CD14-positive monocyte (primary cell): ENCODE results near the gene CACNG3. TPM values are rescaled to one million over a fixed set of nuclear protein-coding genes. Genes with fewer than 3 reads are reported as not detected.

Experiments used
- DNase-seq, 3 donors: peaks; one replicate each; pipeline ENCODE4 v3.0.0-alpha.2; 2011 to 2022
- H2AFZ ChIP-seq: 2 replicates; pipeline ENCODE4 v1.6.0; 2012; ENCODE audit warnings: mild to moderate bottlenecking, low read depth, low read length, inconsistent platforms; ENCODE audit not compliant: insufficient read depth, poor library complexity, severe bottlenecking
- H3K27ac ChIP-seq, 2 donors: 1 replicate in 1 of 2; 2 replicates in 1 of 2; pipeline ENCODE4 v1.5.1; 2012 to 2013; ENCODE audit warnings: low read length in 2 of 2, control low read depth in 1 of 2, inconsistent platforms in 1 of 2, low read depth in 1 of 2, mild to moderate bottlenecking in 1 of 2
- H3K27me3 ChIP-seq, 2 donors: one replicate each; pipeline versions ENCODE4 v1.6.0 to v1.6.1; 2011 to 2013; ENCODE audit warnings: low read length in 2 of 2; ENCODE audit not compliant: control insufficient read depth in 2 of 2, insufficient read depth in 2 of 2
- H3K36me3 ChIP-seq, 2 donors: replicated peaks in 1 of 2; 1 replicate in 1 of 2; 2 replicates in 1 of 2; pipeline versions ENCODE4 v1.5.1 to v1.6.1; 2012 to 2013; ENCODE audit warnings: low read length in 2 of 2, control low read depth in 1 of 2, inconsistent platforms in 1 of 2, mild to moderate bottlenecking in 1 of 2; ENCODE audit not compliant: insufficient read depth in 2 of 2, control insufficient read depth in 1 of 2
- H3K4me1 ChIP-seq, 2 donors: 1 replicate in 1 of 2; 2 replicates in 1 of 2; pipeline versions ENCODE4 v1.5.1 to v1.6.1; 2012 to 2013; ENCODE audit warnings: low read length in 2 of 2, control low read depth in 1 of 2, inconsistent platforms in 1 of 2, mild to moderate bottlenecking in 1 of 2, moderate library complexity in 1 of 2; ENCODE audit not compliant: insufficient read depth in 2 of 2, control insufficient read depth in 1 of 2
- H3K4me2 ChIP-seq: replicated peaks from 2 replicates; pipeline ENCODE3; 2012; ENCODE audit warnings: low read length, moderate library complexity, mild to moderate bottlenecking; ENCODE audit not compliant: poor library complexity, severe bottlenecking; ENCODE audit errors: extremely low read depth
- H3K4me3 ChIP-seq, 3 experiments: fragments of 200-600 bp in 1 of 3; sonication (generic) in 1 of 3; replicated peaks in 1 of 3; 1 replicate in 2 of 3; 2 replicates in 1 of 3; pipeline ENCODE4 v1.5.1; 2011 to 2013; ENCODE audit warnings: low read length in 3 of 3, mild to moderate bottlenecking in 3 of 3, control low read depth in 2 of 3, low read depth in 2 of 3, inconsistent platforms in 1 of 3, moderate library complexity in 1 of 3
- H3K79me2 ChIP-seq: 2 replicates; pipeline ENCODE4 v1.6.0; 2012; ENCODE audit warnings: mild to moderate bottlenecking, control low read depth, inconsistent platforms, low read length, moderate library complexity; ENCODE audit not compliant: insufficient read depth
- H3K9ac ChIP-seq: 2 replicates; pipeline ENCODE4 v1.6.0; 2017; ENCODE audit warnings: low read length, mild to moderate bottlenecking; ENCODE audit not compliant: insufficient read depth, poor library complexity, severe bottlenecking
- H3K9me3 ChIP-seq, 2 donors: replicated peaks in 1 of 2; 1 replicate in 1 of 2; 2 replicates in 1 of 2; pipeline versions ENCODE4 v1.5.1 to v1.6.1; 2012 to 2013; ENCODE audit warnings: low read length in 2 of 2, control low read depth in 1 of 2; ENCODE audit not compliant: control insufficient read depth in 1 of 2, insufficient read depth in 1 of 2
- H4K20me1 ChIP-seq: 2 replicates; pipeline ENCODE4 v1.6.0; 2012; ENCODE audit warnings: mild to moderate bottlenecking, low read length, control low read depth, moderate library complexity; ENCODE audit not compliant: insufficient read depth
- H3K27ac Mint-ChIP-seq, 7 donors: one replicate each; pipeline ENCODE4 v1.8.0; 2020; ENCODE audit warnings: mild to moderate bottlenecking in 7 of 7, mixed read lengths in 7 of 7, moderate library complexity in 6 of 7, inconsistent platforms in 2 of 7
- H3K27me3 Mint-ChIP-seq, 3 donors: one replicate each; pipeline ENCODE4 v1.8.0; 2021 to 2022; ENCODE audit warnings: low read depth in 3 of 3, mild to moderate bottlenecking in 3 of 3, mixed read lengths in 3 of 3, moderate library complexity in 3 of 3, inconsistent platforms in 1 of 3
- H3K36me3 Mint-ChIP-seq, 2 donors: one replicate each; pipeline ENCODE4 v1.8.0; 2020; ENCODE audit warnings: mixed read lengths in 2 of 2, inconsistent platforms in 1 of 2, mild to moderate bottlenecking in 1 of 2
- H3K4me1 Mint-ChIP-seq: one replicate; pipeline ENCODE4 v1.8.0; 2020; ENCODE audit warnings: mild to moderate bottlenecking, mixed read lengths
- H3K4me3 Mint-ChIP-seq, 2 donors: one replicate each; pipeline ENCODE4 v1.8.0; 2020; ENCODE audit warnings: mild to moderate bottlenecking in 2 of 2, mixed read lengths in 2 of 2, moderate library complexity in 1 of 2
- H3K9me3 Mint-ChIP-seq, 7 donors: one replicate each; pipeline ENCODE4 v1.8.0; 2020 to 2022; ENCODE audit warnings: mixed read lengths in 7 of 7, mild to moderate bottlenecking in 6 of 7, moderate library complexity in 6 of 7, inconsistent platforms in 2 of 7
- CTCF ChIP-seq: fragments of 200-600 bp; IDR thresholded peaks from one replicate; pipeline ENCODE4 v1.8.0; 2022; ENCODE audit warnings: antibody characterized with exemption, mild to moderate bottlenecking
- WGBS: methylation state at CpG from one replicate; pipeline ENCODE4 v1.1.5; 2013; ENCODE audit warnings: missing lambda C conversion rate; ENCODE audit not compliant: insufficient coverage; 5-methylcytosine and 5-hydroxymethylcytosine counted together
- intact Hi-C, 2 donors: fragments of 100-400 bp; cut with micrococcal nuclease; formaldehyde crosslinking; loops; one replicate each; pipeline versions ENCODE4 v1.15.0 to v1.15.1; 2023
- polyA plus RNA-seq, 3 donors: library from polyadenylated mRNA; depleted of rRNA in 1 of 3; unstranded in 2 of 3; stranded (reverse) in 1 of 3; fragments of 300-500 nt in 2 of 3; fragments of >200 nt in 1 of 3; fragmentation: Illumina TruSeq in 2 of 3; gene quantifications; 1 replicate in 2 of 3; 2 replicates in 1 of 3; pipeline ENCODE4 v1.2.3, GENCODE V29; 2012 to 2021

The CACNG3 gene
- polyA plus RNA-seq, 3 donors: not detected

- no peak overlapping the region for H3K27ac Mint-ChIP-seq
- H3K4me1 ChIP-seq: no peaks in the 10 kb centered on the region
- H3K27me3 ChIP-seq: no peaks in the 10 kb centered on the region
- H2AFZ ChIP-seq: no peak overlapping the region
- H3K36me3 ChIP-seq: no peaks in the 10 kb centered on the region
- DNase-seq: no peak
- H3K4me2 ChIP-seq: no peak overlapping the region
- 71% methylated on average over 1 of the region's 9 CpGs for WGBS
- no peak overlapping the region for H3K4me3 ChIP-seq
- H3K9me3 ChIP-seq: no peaks in the 10 kb centered on the region
- H3K36me3 Mint-ChIP-seq: no peaks in the 10 kb centered on the region
- no peaks in the 10 kb centered on the region for H3K4me1 Mint-ChIP-seq
- no peak overlapping the region for H3K4me3 Mint-ChIP-seq
- H4K20me1 ChIP-seq: no peaks in the 10 kb centered on the region
- intact Hi-C loops: no loop called here
- peaks cover 4 to 8% (median 4%) of the 10 kb centered on the region in 3 donors for H3K27me3 Mint-ChIP-seq
- peaks cover 0 to 5% (median 0%) of the 10 kb centered on the region in 7 donors for H3K9me3 Mint-ChIP-seq
- H3K79me2 ChIP-seq: no peaks in the 10 kb centered on the region
- no peak for TF ChIP-seq CTCF
- H3K9ac ChIP-seq: no peak overlapping the region
- H3K27ac ChIP-seq: no peak overlapping the region
These were observed 92.6 kb downstream of the CACNG3 start for GRCh38 chr16:24348545-24349290.

- H3K9ac ChIP-seq: no peak overlapping the region
- Mint-ChIP-seq H3K4me3 (no peak overlapping the region), H3K9me3 (peaks cover 0 to 5% (median 0%) of the 10 kb centered on the region in 7 donors), H3K36me3 (no peaks in the 10 kb centered on the region), H3K27ac (no peak overlapping the region), H3K27me3 (peaks cover 4 to 8% (median 4%) of the 10 kb centered on the region in 3 donors), H3K4me1 (no peaks in the 10 kb centered on the region)
- no peaks in the 10 kb centered on the region for H3K36me3 ChIP-seq
- H3K27me3 ChIP-seq: no peaks in the 10 kb centered on the region
- no peak overlapping the region for H3K4me3 ChIP-seq
- no peaks in the 10 kb centered on the region for H3K79me2 ChIP-seq
- H4K20me1 ChIP-seq: no peaks in the 10 kb centered on the region
- H3K4me2 ChIP-seq: no peak overlapping the region
- no peak for DNase-seq
- H2AFZ ChIP-seq: no peak overlapping the region
- 77% methylated on average over 4 of the region's 8 CpGs for WGBS
- TF ChIP-seq CTCF: no peak
- H3K9me3 ChIP-seq: no peaks in the 10 kb centered on the region
- H3K27ac ChIP-seq: no peak overlapping the region
- no peaks in the 10 kb centered on the region for H3K4me1 ChIP-seq
- intact Hi-C loops: no loop called here
These were observed 93.2 kb downstream of the CACNG3 start for GRCh38 chr16:24349320-24349719.
